22Rv1 (cell line): Measurements from ENCODE around the gene MGAT2.

Source experiments
- ZFX ChIP-seq: fragments of 450-650 bp; IDR thresholded peaks from 2 replicates; pipeline ENCODE4 v1.6.1; 2017; ENCODE audit warnings: antibody characterized with exemption, borderline replicate concordance
- TF ChIP-seq, protein P1 (sequence below): fragments of 450-650 bp; IDR thresholded peaks from 2 replicates; pipeline ENCODE4 v1.5.1; 2017; ENCODE audit warnings: mild to moderate bottlenecking

DNA sequence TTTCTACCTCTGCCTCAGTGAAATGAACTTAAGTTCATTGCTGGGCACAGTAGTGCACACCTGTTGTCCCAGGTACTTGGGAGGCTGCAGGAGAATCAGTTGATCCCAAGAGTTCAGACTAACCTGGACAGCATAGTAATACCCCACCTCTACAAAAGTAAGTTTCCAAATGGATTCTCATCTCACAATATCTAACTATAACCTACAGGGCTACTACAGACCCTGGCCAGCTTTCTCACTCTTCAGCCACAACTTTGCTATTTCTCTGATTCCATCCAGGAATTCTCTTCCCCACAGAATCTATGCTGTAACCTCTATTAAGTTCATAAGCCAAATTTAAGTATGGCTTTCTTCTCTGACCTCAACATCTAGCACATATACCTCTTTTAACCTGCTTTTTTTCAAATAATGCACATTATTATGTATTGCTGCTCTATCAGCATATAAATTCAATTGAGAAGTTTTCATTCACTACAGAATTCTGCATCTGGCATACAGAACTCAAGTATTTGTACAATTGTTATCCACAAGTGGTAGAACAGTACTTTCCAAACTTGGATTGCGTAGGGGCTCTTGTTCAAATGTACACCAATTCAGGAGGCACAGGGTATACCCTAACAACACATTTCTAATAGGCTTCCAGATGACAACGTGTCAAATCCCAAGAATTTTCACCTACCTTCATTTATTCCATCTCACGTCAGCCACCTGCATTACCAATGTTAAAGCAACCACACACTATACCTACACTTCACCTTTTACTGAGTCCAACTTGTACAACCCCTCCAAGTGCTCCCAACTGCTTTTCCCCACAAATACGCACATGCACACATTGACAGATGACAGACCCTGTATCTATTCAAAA lies 38.3 kb upstream of the MGAT2 start:
- TF ChIP-seq, protein P1, sequence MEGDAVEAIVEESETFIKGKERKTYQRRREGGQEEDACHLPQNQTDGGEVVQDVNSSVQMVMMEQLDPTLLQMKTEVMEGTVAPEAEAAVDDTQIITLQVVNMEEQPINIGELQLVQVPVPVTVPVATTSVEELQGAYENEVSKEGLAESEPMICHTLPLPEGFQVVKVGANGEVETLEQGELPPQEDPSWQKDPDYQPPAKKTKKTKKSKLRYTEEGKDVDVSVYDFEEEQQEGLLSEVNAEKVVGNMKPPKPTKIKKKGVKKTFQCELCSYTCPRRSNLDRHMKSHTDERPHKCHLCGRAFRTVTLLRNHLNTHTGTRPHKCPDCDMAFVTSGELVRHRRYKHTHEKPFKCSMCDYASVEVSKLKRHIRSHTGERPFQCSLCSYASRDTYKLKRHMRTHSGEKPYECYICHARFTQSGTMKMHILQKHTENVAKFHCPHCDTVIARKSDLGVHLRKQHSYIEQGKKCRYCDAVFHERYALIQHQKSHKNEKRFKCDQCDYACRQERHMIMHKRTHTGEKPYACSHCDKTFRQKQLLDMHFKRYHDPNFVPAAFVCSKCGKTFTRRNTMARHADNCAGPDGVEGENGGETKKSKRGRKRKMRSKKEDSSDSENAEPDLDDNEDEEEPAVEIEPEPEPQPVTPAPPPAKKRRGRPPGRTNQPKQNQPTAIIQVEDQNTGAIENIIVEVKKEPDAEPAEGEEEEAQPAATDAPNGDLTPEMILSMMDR = no peak
- no peak for TF ChIP-seq ZFX
